Cerebellar cortex (tissue), 1 donor: ENCODE measurements around the gene TNPO2.

Experiments
- DNase-seq: peaks from one replicate; pipeline ENCODE4 v3.0.0-alpha.2; 2015; ENCODE audit warnings: low spot score

The TNPO2 gene

DNA sequence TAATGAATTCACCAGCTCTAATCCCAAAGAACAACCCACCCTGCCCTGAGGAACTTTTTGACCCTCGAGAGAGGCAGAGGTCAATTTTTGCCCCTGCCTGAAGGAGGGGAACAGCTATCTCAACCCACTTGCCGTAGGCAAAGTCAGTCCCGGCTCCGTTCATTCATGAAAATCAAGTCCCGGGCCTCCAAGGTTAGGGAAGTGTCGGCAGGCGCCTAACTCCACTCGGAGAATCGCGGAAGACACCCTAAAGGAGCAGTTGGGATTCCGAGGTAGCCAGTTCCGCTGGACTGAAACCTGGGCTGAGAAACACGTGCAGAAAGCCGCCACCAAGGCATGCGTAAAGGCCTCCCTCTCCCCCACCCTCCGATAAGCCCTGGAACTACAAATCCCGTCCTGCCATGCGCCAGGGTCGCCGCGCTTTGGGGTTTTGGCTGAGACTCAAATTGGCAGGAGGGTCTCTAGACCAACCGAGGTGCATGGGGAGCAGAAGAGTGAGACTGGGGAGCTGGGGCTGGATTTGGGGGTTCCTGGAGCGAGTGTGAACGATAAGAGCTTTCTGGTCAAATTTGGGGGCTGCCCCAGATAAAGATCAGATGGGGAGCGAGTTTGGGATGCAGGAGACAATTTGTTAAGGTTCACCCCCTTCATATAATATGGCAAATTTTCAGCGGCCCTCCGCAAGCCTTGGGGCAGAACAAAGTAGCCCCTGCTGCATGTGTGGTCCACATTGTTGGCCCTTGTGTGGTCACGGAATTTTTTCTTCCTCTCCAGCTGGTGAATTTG lies at the start of gene TNPO2:
TSS of gene TNPO2 (minus strand) at position 292 of the 786 bp plus-strand sequence. CDS start 2,955 bp downstream, outside the sequence.
- peak; percentile 87 for DNase-seq

DNA sequence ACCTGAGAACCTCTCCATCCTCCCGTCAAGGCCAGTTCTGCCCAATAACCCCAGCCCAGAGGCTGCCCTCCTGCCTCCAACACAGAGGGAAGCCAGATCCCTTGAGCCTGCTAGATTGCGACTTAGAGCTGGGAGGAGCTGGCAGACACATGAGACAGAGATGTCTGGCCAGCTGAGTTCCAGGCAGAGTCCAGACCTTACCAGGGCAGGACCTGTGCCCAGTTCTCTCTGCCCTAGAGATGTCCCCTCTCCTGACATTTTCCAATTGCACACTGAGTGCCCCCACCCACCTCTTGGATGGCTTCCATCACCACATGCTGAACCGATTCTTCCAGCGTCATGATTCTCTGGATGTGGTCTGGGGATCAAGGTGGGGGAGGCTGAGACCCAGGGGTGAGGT lies 48.6 kb upstream of the TNPO2 start:
- DNase-seq, result no peak

DNA sequence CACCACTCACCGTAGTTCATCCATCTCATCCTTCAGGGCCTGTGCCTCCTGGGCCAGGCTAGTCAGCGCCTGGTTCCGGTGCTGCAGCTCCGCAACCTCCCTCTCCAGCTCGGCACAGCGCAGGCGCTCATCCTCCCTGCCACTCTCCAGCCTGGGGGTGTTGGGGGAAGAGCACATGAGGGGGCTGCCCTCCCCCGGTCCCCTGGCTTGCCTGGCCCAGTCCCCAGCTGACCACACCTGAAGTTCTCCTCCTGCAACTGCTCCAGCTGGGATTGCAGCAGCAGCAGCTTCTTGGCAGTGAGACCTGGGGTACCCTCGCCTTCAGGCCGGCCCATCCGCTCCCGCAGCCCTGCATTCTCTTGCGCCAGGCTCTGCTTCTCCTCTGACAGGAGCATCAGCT lies 47.2 kb upstream of the TNPO2 start:
- DNase-seq, result no peak

DNA sequence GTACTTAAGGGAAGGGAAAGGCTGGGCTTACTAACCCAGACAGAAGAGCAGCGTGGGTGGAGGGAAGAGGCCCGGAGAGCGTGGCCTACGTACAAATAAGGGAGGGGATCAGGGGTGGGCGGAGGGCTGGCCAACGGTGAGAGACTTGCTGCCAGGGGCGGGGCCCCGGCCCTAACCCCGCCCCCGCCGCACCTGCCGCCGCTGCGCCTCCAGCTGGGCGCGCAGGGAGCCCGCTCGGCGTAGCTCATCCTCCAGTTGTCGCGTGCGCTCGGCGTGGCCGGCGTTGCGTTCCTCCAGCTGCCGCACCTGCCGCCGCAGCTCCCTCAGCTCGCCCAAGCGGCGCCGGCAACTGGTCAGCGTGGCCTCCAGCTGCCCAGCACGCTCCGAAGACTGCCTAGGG lies 46.0 kb upstream of the TNPO2 start:
- DNase-seq, result no peak

DNA sequence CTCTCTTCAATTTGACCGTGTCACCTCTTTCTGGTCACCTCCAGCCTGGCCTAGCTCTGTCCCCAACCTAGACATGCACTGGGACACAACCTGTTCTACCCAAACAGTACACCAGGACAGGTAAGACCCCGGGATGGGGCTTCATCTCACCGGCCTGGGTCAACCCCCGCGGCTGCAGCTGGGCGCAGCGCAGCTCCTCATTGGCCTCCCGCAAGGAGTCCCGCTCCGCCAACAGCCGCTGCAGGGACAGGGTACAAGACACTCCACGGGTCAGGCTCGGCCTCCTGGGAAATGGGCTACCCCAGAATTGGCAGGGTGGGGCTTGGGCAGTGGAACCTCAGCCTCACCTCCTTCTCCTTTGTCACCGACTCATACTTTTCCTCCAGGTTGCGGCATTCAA lies 43.9 kb upstream of the TNPO2 start:
- DNase-seq, result no peak

DNA sequence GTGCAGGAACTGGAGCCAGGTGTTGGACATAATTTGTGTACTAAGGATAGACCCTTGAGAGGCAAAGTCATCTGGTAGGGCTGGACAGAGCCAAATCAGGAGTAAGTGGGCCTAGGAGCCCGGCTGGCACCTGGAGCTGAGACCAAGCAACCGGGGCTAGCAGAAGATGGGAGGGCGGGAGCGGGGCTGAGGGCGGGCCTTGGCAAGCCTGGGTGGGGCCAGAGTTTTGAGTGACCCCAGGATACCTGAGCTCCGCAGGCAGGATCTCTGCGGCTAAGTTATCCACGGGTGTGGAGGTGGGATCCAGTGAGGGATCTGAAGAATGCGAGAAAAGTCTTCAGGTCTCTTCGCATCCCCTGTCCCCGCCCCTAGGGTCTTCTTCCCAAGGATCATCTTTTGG lies 43.4 kb upstream of the TNPO2 start:
- no peak for DNase-seq

DNA sequence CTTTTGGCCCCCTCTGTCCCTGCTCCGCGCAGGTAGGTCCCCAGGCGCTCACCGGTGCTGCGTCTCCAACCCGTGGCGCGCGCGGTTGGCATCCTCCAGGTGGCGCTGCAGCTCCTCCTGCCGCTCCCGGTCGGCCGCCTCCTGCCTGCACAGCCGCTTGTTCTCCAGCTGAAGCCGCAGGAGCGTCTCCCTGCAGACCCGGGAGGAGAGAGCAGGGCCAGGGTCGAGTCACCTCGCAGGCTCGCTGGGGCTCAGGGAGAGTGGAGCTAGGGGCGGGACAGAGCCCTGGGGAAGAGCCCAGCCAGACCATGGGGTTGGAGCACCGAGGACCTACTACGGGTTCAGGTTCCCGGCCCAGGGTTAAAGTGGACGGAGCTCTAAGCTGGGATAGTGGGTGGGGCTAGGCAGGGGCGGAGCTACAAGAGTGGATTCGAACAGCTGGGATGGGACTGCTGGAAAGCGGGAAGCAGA lies 42.4 kb upstream of the TNPO2 start:
- no peak for DNase-seq

DNA sequence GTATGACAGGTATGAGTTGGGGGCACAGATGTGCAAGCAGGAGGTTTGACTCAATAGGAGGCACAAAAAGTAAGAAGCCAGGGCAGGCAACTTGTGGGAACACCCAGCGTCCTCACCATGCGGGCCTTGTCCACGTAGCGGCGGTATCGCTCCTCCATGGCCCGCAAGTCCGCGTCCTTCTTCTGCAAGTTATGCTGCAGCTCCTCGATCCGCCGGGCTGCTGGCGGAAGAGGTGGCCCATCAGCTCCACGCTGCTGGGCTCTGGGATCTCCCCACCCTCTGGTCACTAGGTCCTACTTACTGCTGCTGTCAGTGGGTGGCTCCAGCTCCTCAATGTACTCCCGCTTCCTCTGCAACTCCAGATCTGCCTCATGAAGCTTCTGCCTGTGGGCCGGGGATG lies 41.0 kb upstream of the TNPO2 start:
- DNase-seq, result no peak

DNA sequence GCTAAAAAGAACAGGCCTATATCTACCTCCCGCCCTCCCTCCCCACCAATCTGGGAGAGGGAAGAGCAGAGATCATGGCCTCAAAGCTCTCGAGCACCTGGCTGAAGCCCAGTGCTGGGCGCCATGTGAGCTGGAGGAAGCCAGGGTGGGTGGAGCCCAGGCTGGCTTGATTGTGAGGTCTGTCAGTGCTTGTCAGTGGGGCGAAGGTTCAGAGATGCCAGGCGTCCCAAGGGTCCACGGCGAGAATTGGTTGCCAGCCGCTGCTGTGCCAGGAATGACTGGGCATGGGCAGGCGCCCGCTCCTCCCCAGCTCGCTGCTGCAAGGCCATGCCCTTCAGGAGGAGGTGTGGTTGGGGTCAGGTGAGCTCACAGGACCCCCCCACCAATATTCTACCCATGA lies 39.4 kb upstream of the TNPO2 start:
- DNase-seq, result no peak

DNA sequence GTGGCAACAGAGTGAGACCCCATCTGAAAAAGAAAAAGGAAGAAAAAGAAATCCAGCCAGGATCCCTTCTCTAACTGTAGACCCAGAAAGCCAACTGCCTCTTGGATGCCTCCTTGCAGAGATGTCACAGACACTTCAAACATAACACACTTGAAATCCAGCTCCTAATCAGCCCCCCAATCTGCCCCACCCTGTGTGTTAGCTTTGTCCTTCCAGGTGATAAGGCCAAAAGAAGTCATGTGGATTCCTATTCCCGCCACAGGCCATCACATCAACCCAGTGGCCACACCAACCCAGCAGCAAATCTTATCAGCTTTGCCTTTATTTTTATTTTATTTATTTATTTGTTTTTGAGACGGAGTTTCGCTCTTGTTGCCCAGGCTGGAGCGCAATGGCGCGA lies 36.0 kb upstream of the TNPO2 start:
- no peak for DNase-seq

DNA sequence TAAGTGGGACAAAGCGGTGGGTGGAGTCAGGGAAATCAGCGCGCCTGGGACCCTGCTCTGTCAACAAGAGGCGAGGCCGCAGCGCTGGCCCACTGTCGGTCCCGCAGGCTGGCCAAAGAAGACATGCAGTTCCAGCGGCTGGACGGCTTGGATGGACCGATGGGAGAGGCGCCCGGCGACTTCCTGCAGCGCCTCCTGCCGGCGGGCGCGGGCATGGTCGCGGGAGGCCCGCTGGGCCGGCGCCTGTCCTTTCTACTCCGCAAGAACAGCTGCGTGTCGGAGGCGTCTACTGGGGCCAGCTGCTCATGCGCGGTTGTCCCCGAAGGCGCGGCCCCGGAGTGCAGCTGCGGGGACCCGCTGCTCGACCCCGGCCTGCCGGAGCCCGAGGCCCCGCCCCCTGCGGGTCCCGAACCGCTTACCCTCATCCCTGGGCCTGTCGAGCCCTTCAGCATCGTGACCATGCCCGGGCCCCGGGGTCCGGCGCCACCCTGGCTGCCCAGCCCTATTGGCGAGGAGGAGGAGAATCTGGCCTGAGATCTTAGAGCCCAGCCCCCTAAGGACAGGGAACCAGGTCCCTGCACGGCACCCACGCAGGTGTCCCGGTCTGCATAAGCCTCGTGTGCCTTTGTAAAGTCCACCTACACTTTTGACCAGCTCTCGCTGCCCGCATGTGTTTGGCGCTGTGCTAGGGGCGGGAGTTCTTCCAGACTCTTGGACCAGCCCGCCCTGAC lies 34.0 kb upstream of the TNPO2 start:
- peak; percentile 57 for DNase-seq

DNA sequence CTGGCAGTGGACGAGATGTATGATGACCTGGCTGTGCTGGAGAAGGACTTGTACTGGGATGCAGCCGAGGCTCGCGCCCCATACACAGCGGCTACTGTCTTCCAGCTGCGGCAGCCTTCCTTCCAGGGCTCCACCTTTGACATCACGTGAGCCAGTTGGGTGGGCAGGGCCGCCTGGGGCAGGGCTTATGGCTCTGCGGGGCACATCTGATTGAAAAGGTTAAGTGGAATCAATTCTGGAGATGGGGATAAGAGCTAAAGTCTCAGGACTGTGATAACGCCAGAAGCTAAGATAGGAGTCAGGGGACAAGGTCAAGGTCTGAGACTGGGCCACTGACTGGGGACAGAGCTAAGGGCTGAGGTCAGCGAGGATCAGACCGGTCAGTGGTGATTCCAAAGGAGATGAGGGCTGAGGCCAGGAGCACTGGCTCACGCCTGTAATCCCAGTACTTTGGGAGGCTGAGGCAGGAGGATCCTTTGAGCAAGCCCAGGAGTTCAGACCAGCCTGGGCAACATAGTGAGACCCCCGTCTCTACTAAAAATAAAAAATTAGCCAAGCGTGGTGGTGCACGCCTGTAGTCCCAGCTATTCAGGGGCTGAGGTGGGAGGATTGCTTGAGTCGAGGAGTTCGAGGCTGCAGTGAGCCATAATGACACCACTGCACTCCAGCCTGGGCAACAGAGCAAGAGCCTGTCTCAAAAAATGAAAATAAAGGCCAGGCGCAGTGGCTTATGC lies 32.6 kb upstream of the TNPO2 start:
- DNase-seq, result no peak

DNA sequence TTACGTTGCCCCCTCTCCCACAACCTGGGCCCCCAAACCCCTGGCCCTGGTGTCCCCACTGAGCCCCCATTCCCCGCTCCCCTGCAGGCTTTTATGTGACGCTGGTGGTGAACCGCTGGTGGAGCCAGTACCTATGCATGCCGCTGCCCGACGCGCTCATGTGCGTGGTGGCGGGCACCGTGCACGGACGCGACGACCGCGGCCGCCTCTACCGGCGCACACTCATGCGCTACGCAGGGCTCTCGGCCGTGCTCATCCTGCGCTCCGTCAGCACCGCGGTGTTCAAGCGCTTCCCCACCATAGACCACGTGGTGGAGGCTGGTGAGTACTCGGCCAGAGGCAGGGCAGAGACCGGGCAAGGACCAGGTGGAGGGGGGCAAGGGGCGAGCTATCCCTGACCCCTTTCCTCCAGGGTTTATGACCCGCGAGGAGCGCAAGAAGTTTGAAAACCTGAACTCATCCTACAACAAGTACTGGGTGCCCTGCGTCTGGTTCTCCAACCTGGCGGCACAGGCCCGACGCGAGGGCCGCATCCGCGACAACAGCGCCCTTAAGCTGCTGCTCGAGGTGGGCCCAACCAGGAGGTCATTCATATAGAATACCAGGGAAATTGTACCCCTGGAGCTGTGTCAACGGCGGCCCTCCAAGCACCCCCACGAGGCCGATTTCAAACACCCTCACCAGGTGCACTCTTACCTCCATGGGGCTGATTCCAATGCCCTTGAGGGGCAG lies 30.9 kb upstream of the TNPO2 start:
- DNase-seq, result no peak

DNA sequence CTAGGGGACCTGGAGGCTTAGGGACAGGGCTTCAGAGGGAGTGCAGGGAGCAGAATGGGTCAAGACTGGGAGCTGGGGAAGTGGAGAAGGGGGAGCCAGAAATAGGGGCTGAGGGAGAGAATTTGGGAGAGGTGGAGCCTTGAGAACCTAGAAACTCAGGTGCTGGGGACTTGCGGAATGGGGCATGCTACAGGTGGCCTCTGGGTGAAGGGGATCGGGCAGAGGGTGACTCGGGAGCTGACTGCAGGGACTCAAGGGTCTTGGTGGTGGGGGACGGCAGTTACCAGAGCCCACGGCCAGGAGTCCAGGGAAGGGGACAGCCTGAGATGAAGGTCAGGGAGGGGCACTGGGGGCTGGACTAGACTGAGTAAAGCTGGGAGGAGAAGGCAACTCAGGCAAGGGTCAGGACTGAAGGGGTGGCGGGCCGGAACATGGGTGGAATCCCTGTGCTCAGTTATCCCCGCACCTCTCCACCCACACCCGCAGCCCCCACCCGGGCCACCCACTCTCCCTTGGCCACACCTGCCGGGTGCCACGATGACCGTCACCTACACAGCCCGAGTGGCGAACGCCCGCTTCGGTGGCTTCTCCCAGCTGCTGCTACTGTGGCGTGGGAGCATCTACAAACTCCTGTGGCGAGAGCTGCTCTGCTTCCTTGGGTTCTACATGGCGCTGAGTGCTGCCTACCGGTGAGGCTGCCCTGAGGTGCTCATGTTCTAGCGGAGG lies 28.5 kb upstream of the TNPO2 start:
- DNase-seq, result no peak

DNA sequence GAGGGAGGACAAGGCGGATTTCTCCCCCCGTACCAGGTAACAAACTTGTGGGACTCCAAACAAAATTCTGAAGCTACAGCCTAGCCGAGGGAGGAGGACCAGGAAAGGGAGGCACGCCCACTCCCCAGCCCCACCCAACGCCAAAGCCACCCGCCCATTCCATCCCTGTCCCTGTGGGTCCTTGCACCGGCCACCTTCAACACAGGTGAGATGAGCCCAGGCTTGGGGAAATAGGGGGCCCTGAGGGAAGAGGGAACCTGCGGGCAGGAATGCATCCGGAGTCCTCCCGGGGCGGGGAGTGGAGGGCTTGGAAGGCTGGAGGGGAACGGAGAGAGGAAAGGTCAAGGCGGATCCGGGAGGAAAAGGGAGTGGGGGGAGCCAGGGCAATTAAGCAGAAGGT lies 27.9 kb upstream of the TNPO2 start, which contains the start of gene BEST2:
TSS of gene BEST2 (plus strand) at position 157 of the 400 bp plus-strand sequence. CDS start 802 bp downstream, outside the sequence.
- no peak for DNase-seq

DNA sequence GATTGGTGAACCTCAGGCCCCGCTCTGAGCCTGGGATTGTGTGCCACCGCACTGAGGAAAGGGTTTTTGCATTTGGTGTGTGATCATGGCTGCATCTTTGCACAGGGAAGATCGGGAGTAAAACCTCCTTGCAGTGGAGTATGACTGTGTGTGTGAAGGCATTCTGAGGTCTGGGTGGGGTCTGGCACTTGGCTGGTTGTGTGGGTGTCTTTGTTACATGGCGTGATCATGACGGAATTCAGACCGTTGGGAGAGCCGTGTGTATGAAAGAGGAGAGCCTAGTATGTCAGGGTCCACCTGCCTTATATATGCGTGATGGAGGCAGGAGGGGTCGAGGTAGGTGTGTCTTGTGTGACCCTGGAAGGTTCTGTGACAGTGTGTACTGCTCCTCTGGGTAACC lies 27.1 kb upstream of the TNPO2 start:
- no peak for DNase-seq

DNA sequence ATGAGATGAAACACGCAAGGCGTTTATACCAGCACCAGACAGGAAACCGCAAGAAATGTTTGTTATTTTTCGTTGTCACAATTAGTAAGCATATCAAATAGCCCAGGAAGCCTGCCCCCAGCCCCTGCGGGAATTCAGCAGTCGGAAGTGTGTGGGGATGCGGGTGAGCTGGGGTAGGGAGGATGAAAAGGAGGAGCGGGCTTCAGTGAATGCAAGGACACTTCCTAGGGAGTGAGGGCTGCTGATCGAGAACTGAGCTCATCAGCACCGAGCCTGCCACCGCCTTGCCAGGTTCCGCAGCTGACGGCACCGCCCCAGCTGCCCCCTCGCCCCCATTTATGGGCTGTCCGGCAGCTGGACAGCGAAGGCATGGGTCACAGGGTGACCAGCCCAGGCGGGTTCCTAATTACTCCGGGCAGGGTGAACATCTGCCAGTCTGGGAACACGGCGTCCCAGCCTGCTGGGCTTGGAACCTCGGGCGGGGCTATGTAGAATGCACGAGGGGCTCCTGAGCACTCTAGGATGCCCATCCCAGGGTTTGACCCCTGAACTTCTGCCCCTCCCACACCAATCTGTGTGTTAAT lies 26.3 kb upstream of the TNPO2 start:
- no peak for DNase-seq

DNA sequence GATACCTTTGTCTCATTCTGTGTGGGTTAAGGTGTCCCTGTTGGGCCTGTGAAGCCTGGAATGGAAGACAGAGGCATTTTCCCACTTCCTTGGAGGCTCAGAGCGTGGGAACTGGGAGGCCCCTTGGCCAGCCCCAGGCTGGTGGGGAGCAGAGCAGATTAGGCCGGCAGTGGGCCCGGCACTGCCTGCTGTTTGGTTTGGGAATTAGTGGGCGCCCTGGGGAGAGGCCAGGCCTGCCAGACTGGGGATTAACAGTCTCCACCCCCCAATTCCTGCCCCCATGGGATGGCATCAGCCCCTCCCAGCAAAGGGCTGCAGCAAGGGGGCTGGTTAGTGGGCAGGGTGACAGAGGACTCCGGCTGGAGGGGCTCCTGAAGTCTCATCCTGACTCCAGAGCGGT lies 24.8 kb upstream of the TNPO2 start:
- no peak for DNase-seq

DNA sequence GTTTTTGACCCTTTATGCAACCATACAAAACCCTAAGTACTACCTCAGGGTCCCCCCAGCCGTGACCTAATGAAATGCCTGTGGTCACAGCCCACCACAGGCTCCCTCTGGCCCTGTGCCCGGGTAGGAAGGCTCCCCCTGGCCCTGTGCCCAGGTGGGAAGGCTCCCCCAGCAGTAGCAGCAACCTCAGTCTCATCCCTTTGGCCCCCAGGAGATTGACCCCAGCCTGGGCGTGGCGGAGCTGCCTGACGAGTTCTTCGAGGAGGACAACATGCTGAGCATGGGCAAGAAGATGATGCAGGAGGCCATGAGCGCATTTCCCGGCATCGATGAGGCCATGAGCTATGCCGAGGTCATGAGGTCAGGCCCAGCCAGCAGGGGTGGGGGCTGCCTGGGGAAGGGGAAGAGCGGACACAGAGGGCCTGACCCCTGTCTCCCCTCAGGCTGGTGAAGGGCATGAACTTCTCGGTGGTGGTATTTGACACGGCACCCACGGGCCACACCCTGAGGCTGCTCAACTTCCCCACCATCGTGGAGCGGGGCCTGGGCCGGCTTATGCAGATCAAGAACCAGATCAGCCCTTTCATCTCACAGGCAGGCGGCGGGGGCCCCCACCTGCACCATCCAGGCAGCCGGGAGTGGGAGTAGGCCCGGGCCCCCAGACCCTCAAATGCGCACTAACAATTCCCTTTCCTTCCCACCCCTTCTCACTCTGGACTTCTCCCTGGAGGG lies 21.6 kb upstream of the TNPO2 start:
- DNase-seq, result no peak

DNA sequence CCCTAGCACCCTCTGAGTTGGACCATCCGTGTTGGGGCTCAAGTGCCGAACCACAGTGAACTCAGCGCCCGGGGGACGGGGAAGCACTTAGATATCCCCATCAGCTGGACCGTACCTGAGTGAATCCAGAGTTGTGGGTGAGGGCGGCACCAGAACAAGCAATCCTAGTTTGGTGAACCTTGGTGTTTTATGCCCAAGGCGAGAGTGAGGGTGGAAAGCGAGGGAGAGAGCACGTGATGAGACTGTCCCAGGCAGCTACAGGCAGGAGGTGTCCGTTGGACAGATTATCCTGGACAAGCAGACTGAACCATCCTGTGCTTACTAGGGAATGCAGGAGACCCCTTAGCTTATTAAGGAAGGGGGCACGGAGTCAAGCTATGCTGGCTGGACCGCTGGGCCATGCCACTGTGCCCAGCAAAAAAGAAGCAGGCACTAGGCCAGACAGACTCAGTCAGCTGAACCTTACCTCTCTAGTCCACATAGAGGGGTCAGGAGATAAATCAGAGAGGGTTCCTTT lies 14.2 kb upstream of the TNPO2 start:
- no peak for DNase-seq
